Measurements from ENCODE around the gene PDCL2. TPM values are rescaled to one million over a fixed set of nuclear protein-coding genes. Genes with fewer than 3 reads are reported as not detected.

The PDCL2 gene
- total and polyA plus RNA-seq, 2 experiments from 2014 or later: not detected

GRCh38 chr4:55547466-55547770 lies 44.6 kb downstream of the PDCL2 start:
- peak overlapping the region; percentile 82 for H3K4me3 ChIP-seq
- H3F3A ChIP-seq (ENCODE audit: insufficient read depth): peaks cover 62% of the 10 kb centered on the region
- no peaks in the 10 kb centered on the region for H3K36me3 ChIP-seq (ENCODE audit: low read depth)
- in situ Hi-C loops (cut with MboI): no loop called here
- TF ChIP-seq EZH2 (IDR thresholded peaks at IDR 0.05; ENCODE audit: insufficient read depth, poor library complexity, severe bottlenecking) (no peak), EZH2phosphoT487 (IDR thresholded peaks at IDR 0.05; ENCODE audit: insufficient read depth, low read depth) (no peak)
- no peaks in the 10 kb centered on the region for H3K9me3 ChIP-seq (ENCODE audit: low read depth)
- peak overlapping the region; percentile 89 for H3K27ac ChIP-seq
- H3K27me3 ChIP-seq (replicated peaks; ENCODE audit: insufficient read depth): no peaks in the 10 kb centered on the region
- peak overlapping the region; percentile 88 for H2AFZ ChIP-seq
- H3K79me2 ChIP-seq (ENCODE audit: insufficient read depth): peaks cover 37% of the 10 kb centered on the region
- peak overlapping the region; percentile 85 for H3K4me2 ChIP-seq (ENCODE audit: unreplicated experiment)
- DNase-seq: no peak
- peaks cover 47% of the 10 kb centered on the region for H3K4me1 ChIP-seq (ENCODE audit: insufficient read depth)
- no peaks in the 10 kb centered on the region for H4K20me1 ChIP-seq (ENCODE audit: insufficient read depth)
- H3K9ac ChIP-seq: peak overlapping the region; percentile 89
- no peaks in the 10 kb centered on the region for H3K9me2 ChIP-seq (ENCODE audit: insufficient read depth)
- 0% methylated on average over 9 to 10 of the region's 10 CpGs for WGBS, 2 experiments (ENCODE audit: low coverage in 1 of 2, low lambda C conversion rate in 2 of 2, missing lambda C conversion rate in 2 of 2)

- Histone ChIP-seq H3K9me3 (ENCODE audit: low read depth) (no peaks in the 10 kb centered on the region), H3K36me3 (ENCODE audit: low read depth) (no peaks in the 10 kb centered on the region), H3K9me2 (ENCODE audit: insufficient read depth) (no peaks in the 10 kb centered on the region), H3F3A (ENCODE audit: insufficient read depth) (peaks cover 63% of the 10 kb centered on the region), H3K27ac (peak within 1 kb of the TSS; percentile 89), H3K4me2 (ENCODE audit: unreplicated experiment) (peak within 1 kb of the TSS; percentile 95), H3K9ac (peak within 1 kb of the TSS; percentile 89), H3K27me3 (replicated peaks; ENCODE audit: insufficient read depth) (no peaks in the 10 kb centered on the region), H3K4me1 (ENCODE audit: insufficient read depth) (peaks cover 47% of the 10 kb centered on the region), H3K79me2 (ENCODE audit: insufficient read depth) (peaks cover 41% of the 10 kb centered on the region), H4K20me1 (ENCODE audit: insufficient read depth) (no peaks in the 10 kb centered on the region), H3K4me3 (peak within 1 kb of the TSS; percentile 82), H2AFZ (peak within 1 kb of the TSS; percentile 88)
- peak; percentile 91 for DNase-seq
- in situ Hi-C loops (cut with MboI): no loop called here
- WGBS, 2 experiments (ENCODE audit: low coverage in 1 of 2, low lambda C conversion rate in 2 of 2, missing lambda C conversion rate in 2 of 2): 1 to 3% methylated on average over 38 to 71 of the region's 71 CpGs
- TF ChIP-seq EZH2 (IDR thresholded peaks at IDR 0.05; ENCODE audit: insufficient read depth, poor library complexity, severe bottlenecking): no peak
These were observed 45.1 kb downstream of the PDCL2 start, which contains the start of gene CLOCK for GRCh38 chr4:55546756-55547465. Gene CLOCK, minus strand, starts transcription at chr4:55546909. Its CDS starts 64,124 bp downstream, at chr4:55482785.

GRCh38 chr4:55546506-55546755 lies 45.6 kb downstream of the PDCL2 start:
- TF ChIP-seq EZH2phosphoT487 (IDR thresholded peaks at IDR 0.05; ENCODE audit: insufficient read depth, low read depth) (no peak), EZH2 (IDR thresholded peaks at IDR 0.05; ENCODE audit: insufficient read depth, poor library complexity, severe bottlenecking) (no peak)
- no peaks in the 10 kb centered on the region for H3K36me3 ChIP-seq (ENCODE audit: low read depth)
- H3K79me2 ChIP-seq (ENCODE audit: insufficient read depth): peaks cover 46% of the 10 kb centered on the region
- H3F3A ChIP-seq (ENCODE audit: insufficient read depth): peaks cover 63% of the 10 kb centered on the region
- peak overlapping the region; percentile 88 for H2AFZ ChIP-seq
- H3K27me3 ChIP-seq (replicated peaks; ENCODE audit: insufficient read depth): no peaks in the 10 kb centered on the region
- H3K4me2 ChIP-seq (ENCODE audit: unreplicated experiment): peak overlapping the region; percentile 85
- H3K27ac ChIP-seq: peak overlapping the region; percentile 89
- DNase-seq: no peak
- H3K9me3 ChIP-seq (ENCODE audit: low read depth): no peaks in the 10 kb centered on the region
- 0% methylated on average over 2 to 15 of the region's 16 CpGs for WGBS, 2 experiments (ENCODE audit: low coverage in 1 of 2, low lambda C conversion rate in 2 of 2, missing lambda C conversion rate in 2 of 2)
- H3K4me1 ChIP-seq (ENCODE audit: insufficient read depth): peaks cover 47% of the 10 kb centered on the region
- peak overlapping the region; percentile 82 for H3K4me3 ChIP-seq
- no peaks in the 10 kb centered on the region for H4K20me1 ChIP-seq (ENCODE audit: insufficient read depth)
- no peaks in the 10 kb centered on the region for H3K9me2 ChIP-seq (ENCODE audit: insufficient read depth)
- H3K9ac ChIP-seq: peak overlapping the region; percentile 89
- in situ Hi-C loops (cut with MboI): no loop called here

GRCh38 chr4:55545641-55546505 lies 46.2 kb downstream of the PDCL2 start:
- in situ Hi-C loops (cut with MboI): no loop called here
- Histone ChIP-seq H3K79me2 (ENCODE audit: insufficient read depth) (peaks cover 52% of the 10 kb centered on the region), H3K9ac (peak overlapping the region; percentile 89), H3K27ac (peak overlapping the region; percentile 89), H3K4me1 (ENCODE audit: insufficient read depth) (peaks cover 47% of the 10 kb centered on the region), H3K4me2 (ENCODE audit: unreplicated experiment) (peak overlapping the region; percentile 95), H3F3A (ENCODE audit: insufficient read depth) (peaks cover 63% of the 10 kb centered on the region), H4K20me1 (ENCODE audit: insufficient read depth) (no peaks in the 10 kb centered on the region), H3K27me3 (replicated peaks; ENCODE audit: insufficient read depth) (no peaks in the 10 kb centered on the region), H3K9me2 (ENCODE audit: insufficient read depth) (no peaks in the 10 kb centered on the region), H3K36me3 (ENCODE audit: low read depth) (no peaks in the 10 kb centered on the region), H3K4me3 (peak overlapping the region; percentile 82), H3K9me3 (ENCODE audit: low read depth) (no peaks in the 10 kb centered on the region), H2AFZ (peak overlapping the region; percentile 83)
- DNase-seq: peak; percentile 88
- no peak for TF ChIP-seq EZH2 (IDR thresholded peaks at IDR 0.05; ENCODE audit: insufficient read depth, poor library complexity, severe bottlenecking)
- WGBS, 2 experiments (ENCODE audit: low coverage in 1 of 2, low lambda C conversion rate in 2 of 2, missing lambda C conversion rate in 2 of 2): 1% methylated on average over 51 to 85 of the region's 87 CpGs
